Stimulated activated naive CD4-positive, alpha-beta T cell treated with Interleukin-2 at 50 U/mL for 16 hours (primary cell): ENCODE results near the gene TRIOBP.
"Not testable (repeated sequence)": the region's sequence is repeated elsewhere in the genome, so short reads cannot be mapped to it uniquely, and the experiment has no call there.

Source experiments
- DNase-seq: peaks from one replicate; lab custom pipeline; 2025; lab: John Stamatoyannopoulos, UW

The TRIOBP gene

GRCh38 chr22:37690407-37690806 lies 6.4 kb upstream of the TRIOBP start:
- DNase-seq: no peak

GRCh38 chr22:37690901-37691504 lies 5.8 kb upstream of the TRIOBP start:
- no peak for DNase-seq

- DNase-seq: no peak
Measured at GRCh38 chr22:37692627-37693285, 4.1 kb upstream of the TRIOBP start.

GRCh38 chr22:37694131-37694530 lies 2.7 kb upstream of the TRIOBP start:
- DNase-seq: not testable (repeated sequence)

GRCh38 chr22:37696260-37696656 lies 590 bp upstream of the TRIOBP start:
- not testable (repeated sequence) for DNase-seq

GRCh38 chr22:37697538-37697835 lies 639 bp downstream of the TRIOBP start:
- DNase-seq: no peak

- no peak for DNase-seq
Measured at GRCh38 chr22:37701141-37701786, 4.4 kb downstream of the TRIOBP start.

- no peak for DNase-seq
Measured at GRCh38 chr22:37703906-37704305, 7.1 kb downstream of the TRIOBP start.

- DNase-seq: no peak
Measured at GRCh38 chr22:37704645-37705044, 7.8 kb downstream of the TRIOBP start.

- no peak for DNase-seq
Measured at GRCh38 chr22:37705205-37705604, 8.4 kb downstream of the TRIOBP start.

- no peak for DNase-seq
Measured at GRCh38 chr22:37708580-37709444, 12.0 kb downstream of the TRIOBP start.

GRCh38 chr22:37709445-37709765 lies 12.6 kb downstream of the TRIOBP start:
- DNase-seq: no peak

- DNase-seq: no peak
Measured at GRCh38 chr22:37710675-37711074, 13.8 kb downstream of the TRIOBP start.

GRCh38 chr22:37711490-37711889 lies 14.6 kb downstream of the TRIOBP start:
- DNase-seq: no peak

GRCh38 chr22:37713761-37714160 lies 16.9 kb downstream of the TRIOBP start:
- no peak for DNase-seq

- DNase-seq: no peak
Measured at GRCh38 chr22:37714634-37715033, 17.8 kb downstream of the TRIOBP start.

- DNase-seq: no peak
Measured at GRCh38 chr22:37715760-37716159, 18.9 kb downstream of the TRIOBP start.

GRCh38 chr22:37716708-37717107 lies 19.9 kb downstream of the TRIOBP start:
- DNase-seq: no peak

- DNase-seq: not testable (repeated sequence)
Measured at GRCh38 chr22:37717235-37717634, 20.4 kb downstream of the TRIOBP start.

GRCh38 chr22:37717746-37718305 lies 21.0 kb downstream of the TRIOBP start:
- DNase-seq: not testable (repeated sequence)

GRCh38 chr22:37725551-37726240 lies 28.8 kb downstream of the TRIOBP start:
- DNase-seq: no peak
